Amniotic epithelial cell (primary cell): ENCODE data around the gene ZBTB17.
"Not testable (repeated sequence)": the region's sequence is repeated elsewhere in the genome, so short reads cannot be mapped to it uniquely, and the experiment has no call there.

Experiments
- DNase-seq: peaks from one replicate; pipeline ENCODE4 v3.0.0-alpha.2; 2010; ENCODE audit warnings: low read depth

Gene ZBTB17

DNA sequence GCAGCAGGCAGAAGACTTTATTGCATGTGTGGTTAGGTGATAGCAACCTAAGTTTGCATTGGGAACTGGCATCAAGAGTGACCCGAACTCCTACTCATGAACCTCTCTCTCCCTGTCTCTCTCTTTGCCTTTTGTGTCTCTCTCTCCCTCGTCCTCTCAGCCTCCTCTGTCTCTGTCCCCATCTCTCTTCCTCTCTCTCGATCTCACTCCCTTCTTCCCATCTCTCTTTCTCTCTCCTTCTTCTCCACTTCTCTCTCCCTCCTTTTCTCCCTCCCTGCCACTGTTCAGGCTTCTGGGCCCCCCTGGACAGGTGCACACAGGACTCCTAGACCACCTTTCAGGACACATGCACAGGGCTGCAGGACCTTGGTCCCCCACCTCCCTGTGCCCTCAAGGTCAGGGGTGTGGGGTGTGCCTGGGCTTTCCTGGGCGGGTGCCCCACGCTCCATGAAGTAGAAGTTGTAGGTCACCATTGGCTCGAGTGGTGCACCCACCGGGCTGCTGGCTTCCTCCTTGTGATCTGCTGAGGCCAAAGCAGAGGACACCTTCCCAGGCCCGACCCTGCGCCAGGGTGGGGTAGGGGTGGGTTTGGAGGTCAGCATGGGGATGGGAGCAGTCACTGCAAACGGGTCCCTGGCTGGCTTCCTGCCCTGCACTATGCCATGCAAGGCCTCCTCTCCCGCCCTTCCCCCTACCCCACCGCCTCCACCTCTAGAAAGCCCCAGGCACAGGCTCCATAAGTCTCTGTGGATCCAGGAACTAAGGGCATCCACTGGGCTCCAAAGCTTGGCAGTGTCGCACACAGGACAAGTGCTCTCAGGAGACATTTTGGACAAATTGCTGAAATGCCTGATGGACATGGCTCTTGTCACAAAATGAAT, 13.2 kb upstream of the ZBTB17 start:
- no peak for DNase-seq

- DNase-seq: no peak
Measured at GRCh38 chr1:15985611-15986297, 9.9 kb upstream of the ZBTB17 start.

GRCh38 chr1:15983275-15983674, 7.4 kb upstream of the ZBTB17 start:
- DNase-seq: no peak

DNA sequence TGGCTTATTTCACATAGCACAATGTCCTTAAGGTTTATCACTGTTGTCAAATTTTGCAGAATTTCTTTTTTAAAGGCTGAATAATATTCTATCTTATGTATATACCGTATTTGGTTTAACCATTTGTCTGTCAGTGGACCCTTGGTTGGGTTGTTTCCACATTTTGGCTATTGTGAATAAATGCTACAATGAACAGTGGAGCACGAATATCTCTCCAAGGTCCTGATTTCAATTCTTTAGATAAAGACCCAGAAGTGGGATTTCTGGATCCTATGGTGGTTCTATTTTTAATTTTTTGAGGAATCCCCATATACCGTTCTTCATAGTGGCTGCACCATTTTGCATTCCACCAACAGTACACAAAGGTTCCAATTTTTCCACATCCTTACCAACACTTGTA, 5.8 kb upstream of the ZBTB17 start:
- DNase-seq: no peak

GRCh38 chr1:15977947-15978346, 2.0 kb upstream of the ZBTB17 start:
- not testable (repeated sequence) for DNase-seq

DNA sequence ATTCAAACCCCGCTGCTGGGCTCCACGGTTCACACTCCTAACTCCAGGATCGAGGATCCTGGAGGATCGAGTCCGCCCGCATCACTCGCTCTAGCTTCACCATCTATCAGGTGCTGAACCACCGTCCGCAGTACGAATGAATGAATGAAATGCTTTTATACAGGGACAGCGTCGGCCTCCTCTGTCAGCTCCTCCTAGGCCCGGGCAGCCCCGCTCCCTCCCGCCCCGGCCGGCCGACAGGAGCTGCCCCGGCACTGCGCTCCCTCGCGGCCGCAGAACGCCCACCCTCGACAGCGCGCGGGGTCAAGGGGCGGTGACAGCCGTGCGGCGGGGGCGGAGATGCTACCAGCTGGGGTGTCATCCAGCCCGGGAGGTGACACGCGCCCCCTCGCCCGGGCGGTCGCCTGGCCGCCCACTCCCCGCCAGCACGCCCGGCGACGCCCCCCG, 520 bp downstream of the ZBTB17 start:
- DNase-seq: peak; percentile 46

DNA sequence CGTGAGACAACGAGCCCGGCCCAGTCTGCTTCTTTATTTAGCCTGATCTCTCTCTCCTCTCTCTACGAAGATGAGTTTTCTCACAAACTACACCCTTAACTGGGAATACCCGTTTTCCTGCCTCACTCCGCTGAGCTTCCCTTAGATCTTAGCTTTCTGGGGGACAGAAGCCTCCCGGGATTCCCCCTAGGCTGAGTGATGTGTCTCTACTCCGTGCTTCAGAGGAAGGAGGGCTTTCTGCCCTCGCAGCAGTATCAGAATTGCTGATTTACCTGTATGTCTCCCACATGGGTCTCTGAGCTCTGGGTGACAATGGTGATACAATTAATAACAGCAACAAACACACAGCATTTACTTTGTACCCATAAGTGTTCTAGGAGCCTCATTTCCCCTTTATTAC, 1.0 kb downstream of the ZBTB17 start:
- no peak for DNase-seq

DNA sequence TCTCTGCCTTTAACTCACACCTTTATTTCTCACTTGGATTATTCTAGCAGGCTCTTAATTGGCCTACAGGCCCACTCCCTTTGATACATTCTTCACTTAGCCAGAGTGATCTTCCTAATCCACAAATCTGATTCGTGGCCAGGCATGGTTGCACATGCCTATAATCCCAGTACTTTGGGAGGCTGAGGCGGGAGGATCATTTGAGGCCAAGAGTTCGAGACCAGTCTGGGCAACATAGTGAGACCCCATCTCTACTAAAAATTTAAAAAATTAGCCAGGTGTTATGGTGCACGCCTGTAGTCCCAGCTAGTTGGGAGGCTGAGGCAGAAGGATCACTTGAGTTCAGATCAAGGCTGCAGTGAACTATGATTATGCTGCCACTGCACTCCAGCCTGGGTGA, 2.1 kb downstream of the ZBTB17 start:
- no peak for DNase-seq

GRCh38 chr1:15972409-15972808, 3.5 kb downstream of the ZBTB17 start:
- DNase-seq: no peak

- no peak for DNase-seq
Measured at GRCh38 chr1:15970911-15971310, 5.0 kb downstream of the ZBTB17 start.

DNA sequence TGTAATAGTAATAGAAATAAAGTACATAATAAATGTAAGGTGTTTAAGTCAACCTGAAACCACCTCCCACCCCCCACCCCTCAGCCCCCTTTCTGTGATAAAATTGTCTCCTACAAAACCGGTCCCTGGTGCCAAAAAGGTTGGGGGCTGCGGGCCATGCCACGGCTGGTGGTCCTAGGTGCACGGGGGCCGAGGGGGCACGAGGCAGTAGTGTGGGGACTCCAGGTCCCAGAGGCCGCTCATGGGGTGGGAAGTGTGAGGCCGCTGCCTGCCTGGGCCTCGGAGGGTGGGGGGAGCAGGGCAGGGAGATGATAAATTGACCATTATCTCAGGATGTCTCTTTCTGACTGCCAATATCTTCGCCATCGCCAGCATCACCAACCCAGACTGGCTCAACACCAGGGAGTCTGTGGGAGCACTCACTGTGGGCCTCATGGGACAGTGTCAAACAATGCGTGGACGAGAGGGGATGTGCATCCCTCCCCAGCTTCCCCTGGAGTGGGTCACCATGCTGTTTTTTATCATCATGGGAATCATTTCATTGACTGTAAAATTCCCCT, 6.5 kb downstream of the ZBTB17 start:
- no peak for DNase-seq

DNA sequence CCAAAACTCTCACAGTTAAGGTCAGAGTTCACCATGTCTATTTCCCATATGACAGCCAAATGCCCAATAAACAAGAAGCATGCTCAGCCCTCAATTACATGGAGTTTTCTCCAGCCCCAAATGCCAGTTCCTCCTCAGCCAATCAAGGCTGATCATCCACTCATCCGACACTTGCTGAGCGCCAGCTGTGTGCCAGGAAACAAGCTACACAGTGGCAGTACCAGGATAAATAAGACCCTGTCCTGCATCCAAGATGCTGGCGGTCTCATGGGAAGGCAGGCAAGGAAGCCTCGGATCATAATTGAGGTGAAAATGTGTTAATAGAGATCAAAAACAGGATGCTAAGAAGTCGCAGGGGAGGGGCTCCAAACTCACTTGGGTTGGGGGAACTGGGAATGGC, 7.7 kb downstream of the ZBTB17 start:
- no peak for DNase-seq

GRCh38 chr1:15966956-15967344, 9.0 kb downstream of the ZBTB17 start:
- DNase-seq: no peak

DNA sequence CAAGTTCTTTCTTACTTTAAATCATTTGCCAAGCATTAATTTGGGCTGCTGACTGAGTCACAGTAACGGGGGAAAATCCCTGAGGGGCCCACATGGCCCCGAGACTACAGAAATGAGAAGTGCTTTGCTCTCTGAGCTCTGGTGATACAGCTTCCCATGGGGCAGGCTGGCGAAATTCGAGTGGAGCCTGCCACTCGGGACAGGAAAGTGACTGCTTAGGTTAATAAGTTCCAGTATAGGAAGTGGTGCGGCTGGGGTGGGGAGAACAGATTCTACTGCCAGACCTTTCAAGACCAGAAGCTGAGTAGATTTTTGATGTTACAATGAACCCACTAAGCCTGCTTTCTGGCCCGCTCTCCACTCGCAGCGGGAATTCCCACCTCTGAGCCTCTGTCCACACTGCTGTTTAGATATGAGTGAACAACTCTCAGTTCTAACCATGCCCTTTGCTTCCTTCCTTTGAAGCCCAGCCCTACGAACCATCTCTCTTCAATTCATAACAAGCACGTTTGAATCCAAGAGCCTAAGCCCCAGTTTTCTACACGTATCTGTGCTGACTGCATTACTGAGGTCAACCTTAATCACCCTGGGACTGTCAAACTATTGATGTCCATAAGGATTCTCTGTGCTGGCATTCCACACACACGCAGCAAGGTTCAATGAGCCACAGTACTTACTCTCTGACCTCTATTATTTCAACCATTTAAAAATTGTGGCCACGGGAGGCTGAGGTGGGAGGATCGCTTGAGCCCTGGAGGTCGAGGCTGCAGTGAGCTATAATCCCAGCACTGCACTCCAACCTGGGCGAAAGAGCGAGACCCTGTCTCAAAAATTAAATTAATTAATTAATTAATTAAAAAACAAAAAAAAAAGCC, 9.6 kb downstream of the ZBTB17 start:
- DNase-seq: no peak

DNA sequence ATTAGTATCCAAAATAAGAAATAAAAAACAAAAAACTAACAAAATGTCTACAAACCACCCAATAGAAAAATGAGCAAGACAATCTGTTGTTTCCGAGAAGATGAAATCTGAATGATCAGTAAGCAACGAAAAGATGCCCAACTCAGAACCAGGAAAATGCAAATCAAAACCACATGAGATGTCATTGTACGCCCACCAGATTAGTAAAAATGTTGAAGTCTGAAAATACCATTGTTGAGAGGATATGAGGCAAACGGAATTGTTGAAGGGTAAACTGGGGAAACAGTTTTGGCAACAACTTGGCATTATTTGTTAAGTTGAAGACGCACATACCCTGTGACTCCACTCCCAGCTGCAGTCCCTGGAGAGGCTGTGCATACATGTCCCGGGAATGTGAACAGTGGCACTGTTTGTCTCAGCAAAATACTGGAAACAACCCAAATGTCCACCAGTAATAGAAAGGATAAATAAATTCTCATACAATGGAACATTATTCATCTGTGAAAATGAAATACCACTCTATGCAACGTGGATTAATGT, 10.6 kb downstream of the ZBTB17 start:
- no peak for DNase-seq

GRCh38 chr1:15963968-15964648, 11.8 kb downstream of the ZBTB17 start:
- DNase-seq: peak; percentile 27

GRCh38 chr1:15963363-15963967, 12.4 kb downstream of the ZBTB17 start:
- no peak for DNase-seq

DNA sequence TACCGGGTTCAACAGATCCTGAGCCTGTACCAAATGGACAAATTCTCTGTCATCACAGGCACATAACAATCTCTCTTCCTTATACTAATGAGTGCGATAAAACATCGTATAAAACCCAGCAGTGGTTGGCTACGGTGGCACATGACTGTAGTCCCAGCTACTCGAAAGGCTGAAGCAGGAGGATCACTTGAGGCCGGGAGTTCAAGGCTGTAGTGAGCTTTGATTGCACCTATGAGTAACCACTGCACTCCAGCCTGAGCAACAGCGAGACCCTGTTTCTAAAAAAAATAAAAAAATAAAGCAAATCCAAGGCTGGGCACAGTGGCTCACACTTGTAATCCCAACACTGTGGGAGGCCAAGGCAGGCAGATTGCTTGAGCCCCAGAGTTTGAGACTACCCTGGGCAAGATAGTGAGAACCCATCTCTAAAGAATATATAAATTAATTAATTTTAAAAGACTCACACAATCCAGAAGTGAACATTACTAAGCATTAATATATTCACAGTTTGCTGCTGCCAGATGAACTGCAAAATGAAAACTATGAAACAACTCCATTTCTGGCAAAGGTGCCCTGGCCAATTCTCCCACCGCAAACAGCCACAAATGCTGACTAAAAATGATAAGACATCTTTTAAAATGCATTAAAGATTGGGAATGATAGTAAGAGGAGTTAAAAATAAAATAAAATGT, 13.1 kb downstream of the ZBTB17 start:
- no peak for DNase-seq

DNA sequence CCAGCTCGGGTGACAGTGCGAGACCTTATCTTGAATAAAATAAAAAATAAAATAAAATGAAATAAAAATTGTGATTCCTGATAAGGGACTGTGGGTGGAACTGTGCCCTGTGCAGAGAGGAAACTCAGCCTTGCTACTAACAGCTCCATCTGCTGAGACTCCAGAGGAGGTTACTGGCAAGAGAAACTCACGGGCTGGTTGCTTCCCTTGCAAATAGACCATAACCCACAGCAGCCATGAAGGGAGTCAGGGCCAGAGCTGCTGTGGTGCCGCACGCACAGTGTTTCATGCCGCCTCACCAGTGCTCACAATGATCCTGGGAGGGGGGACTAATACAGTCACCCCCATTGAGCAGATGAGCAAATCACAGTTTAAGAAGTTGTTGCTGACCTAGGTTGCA, 13.7 kb downstream of the ZBTB17 start:
- no peak for DNase-seq

- no peak for DNase-seq
Measured at GRCh38 chr1:15961492-15961891, 14.4 kb downstream of the ZBTB17 start.
